HG03045 (cell line): Measurements from ENCODE around the gene ATCAY.
A peak's percentile ranks its signal among the peaks of the same experiment; 100 is the strongest.
"Not testable (repeated sequence)": the region's sequence is repeated elsewhere in the genome, so short reads cannot be mapped to it uniquely, and the experiment has no call there.

Experiments
- ATAC-seq: cut with Tn5 transposase; IDR thresholded peaks from one replicate; pipeline ENCODE4 v1.9.1; 2021; ENCODE audit warnings: mild to moderate bottlenecking, moderate library complexity; ENCODE audit not compliant: unreplicated experiment

ATCAY gene

GRCh38 chr19:3967983-3968382, 87.5 kb downstream of the ATCAY start:
- ATAC-seq: not testable (repeated sequence)

GRCh38 chr19:3968556-3969434, 88.3 kb downstream of the ATCAY start:
- no peak for ATAC-seq

- ATAC-seq: no peak
Measured at GRCh38 chr19:3969435-3970312, 89.2 kb downstream of the ATCAY start.

GRCh38 chr19:3970313-3970807, 89.9 kb downstream of the ATCAY start:
- ATAC-seq: no peak

- peak; percentile 91 for ATAC-seq
Measured at GRCh38 chr19:3970808-3971598, 90.5 kb downstream of the ATCAY start, which contains the start of gene DAPK3. DAPK3 (minus strand) TSS chr19:3971099; CDS start chr19:3969735, 1,364 bp downstream.

DNA sequence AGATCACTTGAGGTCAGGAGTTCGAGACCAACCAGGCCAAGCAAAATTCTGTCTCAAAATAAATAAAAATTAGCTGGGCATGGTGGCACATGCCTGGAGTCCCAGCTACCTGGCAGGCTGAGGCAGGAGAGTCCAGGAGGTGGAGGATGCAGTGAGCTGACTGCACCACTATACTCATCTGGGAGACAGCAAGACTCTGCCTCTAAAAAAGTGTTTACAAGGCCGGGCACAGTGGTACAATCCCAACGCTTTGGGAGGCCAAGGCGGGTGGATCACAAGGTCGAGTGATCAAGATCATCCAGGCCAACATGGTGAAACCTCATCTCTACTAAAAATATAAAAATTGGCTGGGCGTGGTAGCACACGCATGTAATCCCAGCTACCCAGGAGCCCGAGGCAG, 94.7 kb downstream of the ATCAY start:
- ATAC-seq: no peak

DNA sequence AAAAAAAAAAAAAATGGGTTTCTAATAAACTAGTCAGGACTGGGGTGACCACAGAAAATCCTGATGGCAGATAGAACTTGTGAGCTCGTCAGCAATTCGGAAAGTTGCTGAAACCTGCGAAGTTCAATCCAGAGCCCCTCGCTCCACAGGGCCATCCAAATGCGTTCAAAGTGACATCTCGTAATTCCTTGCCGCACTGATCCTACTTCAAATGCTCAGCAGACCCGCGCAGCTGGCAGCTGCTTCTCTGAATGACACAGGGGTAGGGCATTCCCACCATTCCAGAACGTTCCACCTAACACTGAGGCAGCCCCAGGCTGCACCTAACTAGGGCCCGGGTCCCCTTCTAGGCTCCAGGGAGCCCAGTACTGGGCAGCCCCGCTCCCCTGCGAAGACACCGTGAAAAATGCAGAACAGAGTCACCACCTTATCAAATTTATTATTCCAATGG, 95.2 kb downstream of the ATCAY start:
- no peak for ATAC-seq

- no peak for ATAC-seq
Measured at GRCh38 chr19:3976495-3977241, 96.2 kb downstream of the ATCAY start.
